ENCODE measurements around the gene NCDN.

DNA sequence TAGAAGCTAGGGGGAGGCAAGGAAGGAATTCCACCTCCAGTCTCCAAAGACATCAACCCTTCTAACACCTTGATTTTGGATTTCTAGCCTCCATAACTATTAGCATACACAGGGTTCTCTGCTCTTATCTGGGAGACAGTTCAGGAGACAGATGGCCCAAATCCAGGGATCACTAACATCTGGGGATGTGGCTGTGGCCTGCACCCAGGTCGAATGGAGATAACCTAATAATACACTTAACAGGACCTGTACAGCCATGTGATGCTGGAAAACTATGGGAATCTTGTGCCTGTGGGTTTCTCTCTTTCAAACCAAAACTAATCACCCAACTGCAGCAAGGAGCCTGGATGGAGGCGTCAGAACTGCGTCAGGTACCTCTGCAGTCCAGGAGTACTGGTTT lies 48.0 kb upstream of the NCDN start:
- TF ChIP-seq, protein P1, sequence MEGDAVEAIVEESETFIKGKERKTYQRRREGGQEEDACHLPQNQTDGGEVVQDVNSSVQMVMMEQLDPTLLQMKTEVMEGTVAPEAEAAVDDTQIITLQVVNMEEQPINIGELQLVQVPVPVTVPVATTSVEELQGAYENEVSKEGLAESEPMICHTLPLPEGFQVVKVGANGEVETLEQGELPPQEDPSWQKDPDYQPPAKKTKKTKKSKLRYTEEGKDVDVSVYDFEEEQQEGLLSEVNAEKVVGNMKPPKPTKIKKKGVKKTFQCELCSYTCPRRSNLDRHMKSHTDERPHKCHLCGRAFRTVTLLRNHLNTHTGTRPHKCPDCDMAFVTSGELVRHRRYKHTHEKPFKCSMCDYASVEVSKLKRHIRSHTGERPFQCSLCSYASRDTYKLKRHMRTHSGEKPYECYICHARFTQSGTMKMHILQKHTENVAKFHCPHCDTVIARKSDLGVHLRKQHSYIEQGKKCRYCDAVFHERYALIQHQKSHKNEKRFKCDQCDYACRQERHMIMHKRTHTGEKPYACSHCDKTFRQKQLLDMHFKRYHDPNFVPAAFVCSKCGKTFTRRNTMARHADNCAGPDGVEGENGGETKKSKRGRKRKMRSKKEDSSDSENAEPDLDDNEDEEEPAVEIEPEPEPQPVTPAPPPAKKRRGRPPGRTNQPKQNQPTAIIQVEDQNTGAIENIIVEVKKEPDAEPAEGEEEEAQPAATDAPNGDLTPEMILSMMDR (IDR thresholded peaks at IDR 0.05 in 4 of 5, conservative IDR thresholded peaks at IDR 0.05 in 1 of 5): no peak
- no peak for TF ChIP-seq POLR2A (IDR thresholded peaks at IDR 0.05)
